GM18520 (cell line): Measurements from ENCODE around the gene GRIPAP1.

Source experiments
- ATAC-seq: cut with Tn5 transposase; IDR thresholded peaks from one replicate; pipeline ENCODE4 v1.9.1; 2021; ENCODE audit not compliant: unreplicated experiment

Gene GRIPAP1, protein sequence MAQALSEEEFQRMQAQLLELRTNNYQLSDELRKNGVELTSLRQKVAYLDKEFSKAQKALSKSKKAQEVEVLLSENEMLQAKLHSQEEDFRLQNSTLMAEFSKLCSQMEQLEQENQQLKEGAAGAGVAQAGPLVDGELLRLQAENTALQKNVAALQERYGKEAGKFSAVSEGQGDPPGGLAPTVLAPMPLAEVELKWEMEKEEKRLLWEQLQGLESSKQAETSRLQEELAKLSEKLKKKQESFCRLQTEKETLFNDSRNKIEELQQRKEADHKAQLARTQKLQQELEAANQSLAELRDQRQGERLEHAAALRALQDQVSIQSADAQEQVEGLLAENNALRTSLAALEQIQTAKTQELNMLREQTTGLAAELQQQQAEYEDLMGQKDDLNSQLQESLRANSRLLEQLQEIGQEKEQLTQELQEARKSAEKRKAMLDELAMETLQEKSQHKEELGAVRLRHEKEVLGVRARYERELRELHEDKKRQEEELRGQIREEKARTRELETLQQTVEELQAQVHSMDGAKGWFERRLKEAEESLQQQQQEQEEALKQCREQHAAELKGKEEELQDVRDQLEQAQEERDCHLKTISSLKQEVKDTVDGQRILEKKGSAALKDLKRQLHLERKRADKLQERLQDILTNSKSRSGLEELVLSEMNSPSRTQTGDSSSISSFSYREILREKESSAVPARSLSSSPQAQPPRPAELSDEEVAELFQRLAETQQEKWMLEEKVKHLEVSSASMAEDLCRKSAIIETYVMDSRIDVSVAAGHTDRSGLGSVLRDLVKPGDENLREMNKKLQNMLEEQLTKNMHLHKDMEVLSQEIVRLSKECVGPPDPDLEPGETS

DNA sequence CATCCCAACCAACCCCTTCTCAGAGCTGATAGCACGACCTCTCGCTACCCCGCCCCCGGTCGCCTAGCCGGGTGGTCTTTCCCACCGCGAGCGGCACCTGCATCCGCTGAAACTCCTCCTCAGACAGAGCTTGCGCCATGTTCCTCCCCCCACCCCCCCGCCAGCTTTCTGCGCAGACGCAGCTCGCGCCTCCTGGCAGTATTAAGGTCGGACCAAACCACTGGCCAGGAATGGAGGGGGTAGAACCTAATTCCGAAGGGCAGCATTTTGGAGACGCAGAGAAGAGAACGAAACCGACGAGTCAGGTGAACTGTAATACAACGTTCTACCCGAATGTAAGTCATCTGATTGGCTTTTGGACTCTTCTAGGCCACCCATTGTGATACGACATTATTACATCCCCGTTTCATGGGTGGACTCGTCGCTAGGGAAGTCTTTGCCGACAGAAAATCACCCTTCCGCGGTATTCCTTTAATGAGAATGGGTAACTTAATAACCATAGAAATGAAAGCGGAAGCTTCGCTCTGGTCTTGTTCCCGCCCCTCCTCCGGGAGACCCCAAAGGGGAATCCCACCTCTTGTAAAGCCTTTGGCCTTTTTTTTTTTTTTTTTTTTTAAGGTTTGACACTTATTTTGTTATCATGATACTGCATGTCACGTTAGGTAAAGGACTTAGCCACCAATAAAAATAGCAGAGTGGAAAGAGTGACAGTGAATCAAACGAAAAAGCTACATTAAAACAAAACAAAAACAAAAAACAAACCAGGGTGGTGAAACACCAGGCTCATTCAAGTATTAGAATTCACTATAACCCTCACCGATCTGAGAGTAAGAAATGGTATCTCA is at the start of gene GRIPAP1:
TSS of gene GRIPAP1 (minus strand) at position 174 of the 845 bp plus-strand sequence. CDS start at position 139, 35 bp downstream.
- ATAC-seq = peak; percentile 87

DNA sequence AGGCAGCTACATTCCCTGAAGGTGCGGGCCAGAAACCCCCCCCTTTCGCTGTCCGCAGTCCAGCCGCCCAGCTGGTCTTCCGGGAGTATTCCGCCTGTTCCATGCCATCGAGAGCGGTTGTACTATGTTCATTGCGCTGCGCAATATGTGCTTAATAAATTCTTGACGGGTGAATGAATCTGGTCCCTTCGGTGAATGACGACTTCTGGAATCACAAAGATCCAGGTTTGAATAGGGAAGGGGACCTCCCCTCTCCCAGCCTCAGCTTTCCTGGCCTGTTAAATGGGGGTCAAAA is 41.9 kb upstream of the GRIPAP1 start:
- no peak for ATAC-seq

DNA sequence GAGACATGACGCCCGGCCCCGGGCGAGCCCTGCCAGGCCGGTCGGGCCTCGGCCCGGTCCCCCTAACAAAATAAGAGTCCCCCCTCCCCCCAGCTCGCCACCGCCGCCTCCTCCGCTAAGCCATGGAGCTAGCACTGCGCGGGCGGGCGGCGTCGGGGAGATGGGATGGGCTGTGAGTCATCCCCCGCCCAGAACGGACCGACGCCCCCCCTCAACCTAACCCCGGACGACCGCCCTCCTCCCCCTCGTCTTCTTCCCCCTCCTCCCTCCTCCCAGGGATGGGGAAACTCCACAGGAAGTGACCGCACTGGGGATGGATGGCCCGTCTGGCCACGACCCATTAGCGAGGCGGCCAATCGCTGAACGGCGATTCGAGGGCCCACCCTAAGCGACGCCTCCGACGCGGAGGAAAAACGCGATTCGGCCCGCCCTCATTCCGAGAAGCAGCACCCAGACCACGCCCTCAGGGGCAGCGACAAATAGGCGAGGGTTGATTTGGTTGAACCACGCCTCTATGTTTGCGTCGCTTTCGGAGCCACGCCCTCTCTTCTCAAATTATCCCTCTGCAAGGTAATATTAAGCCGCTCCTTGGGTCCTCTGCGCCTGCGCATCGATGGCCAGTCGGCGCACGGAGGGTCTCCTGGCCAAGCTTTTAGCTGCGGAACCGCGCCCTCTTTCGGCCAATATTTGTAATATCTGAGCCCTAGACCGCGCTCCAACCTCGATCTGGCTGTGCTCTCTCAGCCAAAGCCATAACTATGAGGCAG is 41.3 kb upstream of the GRIPAP1 start, which contains the start of gene TFE3:
TSS of gene TFE3 (minus strand) at position 138 of the 767 bp plus-strand sequence. CDS start at position 7, 131 bp downstream.
- ATAC-seq = peak; percentile 91

DNA sequence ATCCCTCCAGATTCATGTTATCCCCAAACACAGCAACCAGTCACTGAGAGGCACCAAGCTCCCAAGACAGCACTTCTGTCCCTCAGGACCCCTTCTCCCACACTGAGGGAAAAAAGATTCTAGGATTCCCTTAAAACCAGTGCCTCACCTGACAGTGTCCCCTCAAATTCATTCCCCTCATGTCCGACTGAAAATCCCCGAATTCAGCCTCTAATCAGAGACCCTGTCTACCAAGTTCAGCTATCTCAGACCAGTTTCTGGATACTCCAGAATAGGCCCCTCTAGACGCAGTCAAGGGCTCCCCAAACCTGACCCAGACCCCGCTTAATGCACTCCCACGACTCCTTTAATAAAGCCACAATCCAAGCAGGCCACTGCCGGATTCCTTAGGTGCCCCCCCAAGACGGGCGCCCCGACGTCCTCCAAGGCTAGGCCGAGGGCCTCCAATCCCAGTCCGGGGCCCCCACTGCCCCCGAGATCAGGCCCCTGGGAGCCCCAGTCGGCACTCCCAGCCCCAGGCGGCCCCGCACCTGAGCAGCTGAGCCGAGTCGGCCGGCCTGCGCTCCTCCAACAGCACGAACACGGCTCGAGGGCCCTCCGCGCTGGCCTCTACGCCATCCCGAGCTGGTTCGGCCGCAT is 40.6 kb upstream of the GRIPAP1 start:
- ATAC-seq = no peak

DNA sequence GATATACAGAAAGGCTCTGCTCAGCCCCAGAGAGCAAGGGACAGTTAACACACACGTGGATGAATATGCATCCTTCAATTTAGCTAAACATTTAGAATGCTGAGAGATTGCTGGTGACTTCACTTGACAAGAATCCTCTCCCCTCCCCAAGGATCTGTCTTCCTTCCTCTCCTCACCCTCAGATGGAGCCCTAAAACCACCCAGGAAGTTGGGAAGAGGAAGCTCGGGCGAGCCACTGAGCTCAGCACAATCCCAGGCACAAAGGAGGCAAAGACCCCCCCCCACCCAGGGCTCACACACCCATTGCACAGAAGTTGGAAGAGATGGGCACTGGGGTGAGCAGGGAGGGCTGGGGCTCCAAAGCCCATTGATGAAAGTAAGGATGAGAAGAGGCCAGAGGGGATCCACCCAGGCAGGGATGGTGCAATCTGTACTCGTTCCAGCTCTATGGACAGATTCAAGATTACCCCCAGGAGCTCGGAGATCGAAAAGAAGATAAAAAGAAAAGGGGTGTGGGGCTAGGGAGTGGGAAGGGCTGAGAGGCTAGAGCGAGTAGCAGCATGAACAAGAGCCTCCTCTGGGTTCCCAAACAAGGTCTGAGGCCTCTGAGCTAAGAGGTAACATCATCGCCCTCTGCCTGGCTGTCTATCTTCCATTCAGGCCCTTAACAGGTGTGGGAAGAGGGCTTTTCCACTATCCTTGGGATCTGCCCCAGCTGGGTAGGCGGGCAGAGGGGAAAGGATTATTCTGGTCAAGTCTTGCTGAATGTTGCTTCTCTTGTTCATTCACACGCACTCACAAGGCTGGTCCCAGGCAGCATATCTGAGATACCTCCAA is 39.9 kb upstream of the GRIPAP1 start:
- no peak for ATAC-seq

DNA sequence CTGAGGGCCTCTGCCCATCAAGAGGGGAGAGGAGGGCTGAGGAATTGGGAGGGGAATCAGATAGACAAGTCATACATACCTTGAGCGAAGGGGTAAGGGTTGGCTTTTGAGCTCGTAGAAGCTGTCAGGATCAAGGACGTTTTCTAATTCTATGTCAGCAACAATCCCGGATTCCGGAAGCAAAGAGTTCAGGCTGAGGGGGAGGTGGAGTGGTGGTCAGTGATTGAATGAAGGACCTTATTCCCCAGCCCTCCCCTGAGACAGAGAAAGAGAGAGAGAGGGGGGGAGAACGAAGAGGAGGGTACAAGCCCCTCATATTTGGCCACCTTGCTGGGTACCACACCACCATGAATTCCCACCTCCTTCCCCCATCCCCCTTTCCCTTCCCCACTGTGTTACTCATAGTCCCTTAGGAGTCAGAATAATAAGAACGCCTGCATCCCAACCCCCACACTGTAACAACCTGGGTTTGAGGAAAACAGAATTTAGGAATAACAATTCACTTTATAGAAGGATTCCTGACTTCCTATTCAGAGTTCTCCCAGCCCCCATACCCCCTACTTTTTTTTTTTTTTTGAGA is 38.4 kb upstream of the GRIPAP1 start:
- ATAC-seq = no peak

DNA sequence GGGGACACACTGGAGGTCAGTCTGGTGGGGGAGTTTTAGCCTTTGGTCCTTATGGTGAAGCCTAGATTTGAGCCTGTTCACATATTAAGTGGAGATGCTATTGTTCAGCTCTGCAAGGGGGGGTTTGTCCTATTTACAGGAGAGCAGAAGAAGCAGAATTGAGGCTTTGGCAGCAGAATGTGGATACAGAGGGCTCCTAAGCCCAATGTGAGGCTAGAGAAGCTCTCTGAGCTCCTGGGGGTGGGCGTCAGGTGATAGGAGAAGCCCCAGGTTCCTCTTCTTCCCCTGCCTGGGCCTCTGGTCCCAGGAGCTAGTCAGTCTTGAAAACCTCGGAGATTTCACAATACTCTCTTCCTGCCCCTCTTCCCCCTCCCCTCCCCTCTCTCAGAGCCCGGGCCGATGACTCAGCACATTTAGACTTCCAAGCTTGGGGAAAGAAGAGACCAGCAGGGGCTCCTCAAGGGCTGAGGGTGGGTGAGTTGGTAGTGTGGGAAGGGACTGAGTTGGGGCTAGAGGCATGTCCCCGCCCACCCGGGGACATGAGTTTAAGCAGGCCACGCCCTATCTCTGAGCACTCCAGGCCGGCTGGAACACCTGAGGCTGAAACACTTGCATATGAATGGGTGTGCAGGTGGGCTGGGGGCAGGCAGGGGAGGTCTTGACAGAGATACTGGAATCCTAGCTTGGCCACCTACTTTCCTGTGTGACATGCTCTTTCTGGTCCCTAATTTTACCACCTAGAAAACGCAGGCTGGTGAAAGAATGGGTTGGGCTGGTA is 37.7 kb upstream of the GRIPAP1 start:
- no peak for ATAC-seq

DNA sequence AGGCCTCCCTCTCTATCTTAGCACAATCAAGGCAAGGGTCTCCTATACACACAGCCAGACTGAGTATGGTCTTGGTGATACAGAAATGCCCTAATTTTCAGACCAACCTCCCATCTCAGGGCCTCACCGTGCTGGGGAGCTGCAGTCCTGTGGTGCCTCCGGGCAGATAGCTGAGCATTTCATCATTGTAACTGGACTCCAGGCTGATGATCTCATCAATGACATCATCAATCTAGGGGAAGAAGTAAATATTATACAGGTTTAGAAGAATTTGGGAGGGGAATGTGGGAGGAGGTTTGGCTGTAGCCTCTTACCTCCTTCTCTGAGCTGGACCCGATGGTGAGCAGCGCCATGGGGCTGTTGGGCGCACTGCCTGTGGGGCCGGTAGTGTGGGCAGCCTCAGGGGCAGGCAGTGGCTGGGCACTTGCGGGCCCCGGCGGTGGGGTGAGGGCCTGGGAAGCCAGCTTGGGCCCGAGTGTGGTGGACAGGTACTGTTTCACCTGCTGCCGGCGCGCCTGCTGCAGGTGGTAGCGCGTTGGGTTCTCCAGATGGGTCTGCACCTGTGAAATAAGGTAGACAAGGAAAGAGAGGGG is 35.9 kb upstream of the GRIPAP1 start:
- ATAC-seq = no peak

DNA sequence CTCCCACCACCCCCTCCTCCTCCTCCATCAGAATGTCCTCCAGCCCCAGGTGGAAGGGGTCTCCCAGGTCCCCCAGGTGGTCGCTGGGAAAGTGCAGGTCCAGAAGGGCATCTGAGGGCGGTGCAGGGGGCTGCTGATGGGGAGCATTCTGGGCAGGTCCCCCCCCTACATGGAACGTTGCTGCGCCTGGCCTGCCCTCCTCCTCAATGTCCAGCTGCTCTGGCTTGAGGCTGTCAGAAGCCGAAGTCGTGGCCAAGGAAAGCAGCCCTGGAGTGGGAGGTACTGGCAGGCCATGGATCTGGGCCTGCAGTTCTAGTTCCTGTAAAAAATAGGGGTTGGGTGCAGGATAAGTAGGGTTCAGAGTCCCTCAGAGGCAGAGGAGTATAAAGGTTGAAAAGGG is 28.2 kb upstream of the GRIPAP1 start:
- no peak for ATAC-seq

DNA sequence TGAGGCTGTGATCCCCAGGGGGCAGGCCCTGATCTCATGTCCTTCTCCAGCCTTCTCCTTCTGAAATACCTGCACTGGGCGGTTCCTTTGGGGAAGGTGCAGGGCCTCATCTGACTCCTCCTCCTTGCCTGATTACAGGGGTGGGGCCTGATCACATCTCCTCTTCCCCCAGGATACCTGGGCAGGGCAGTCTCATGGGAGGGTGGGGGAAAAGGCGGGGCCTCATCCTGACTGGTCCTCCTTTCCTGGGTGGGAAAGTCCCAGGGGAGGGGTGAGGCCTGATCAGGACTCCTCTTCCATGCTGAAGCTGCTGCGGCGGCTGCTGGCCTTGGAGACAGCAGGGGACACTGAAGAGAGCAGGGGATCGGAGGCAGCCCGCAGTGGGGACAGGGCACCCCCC is 27.8 kb upstream of the GRIPAP1 start:
- no peak for ATAC-seq

DNA sequence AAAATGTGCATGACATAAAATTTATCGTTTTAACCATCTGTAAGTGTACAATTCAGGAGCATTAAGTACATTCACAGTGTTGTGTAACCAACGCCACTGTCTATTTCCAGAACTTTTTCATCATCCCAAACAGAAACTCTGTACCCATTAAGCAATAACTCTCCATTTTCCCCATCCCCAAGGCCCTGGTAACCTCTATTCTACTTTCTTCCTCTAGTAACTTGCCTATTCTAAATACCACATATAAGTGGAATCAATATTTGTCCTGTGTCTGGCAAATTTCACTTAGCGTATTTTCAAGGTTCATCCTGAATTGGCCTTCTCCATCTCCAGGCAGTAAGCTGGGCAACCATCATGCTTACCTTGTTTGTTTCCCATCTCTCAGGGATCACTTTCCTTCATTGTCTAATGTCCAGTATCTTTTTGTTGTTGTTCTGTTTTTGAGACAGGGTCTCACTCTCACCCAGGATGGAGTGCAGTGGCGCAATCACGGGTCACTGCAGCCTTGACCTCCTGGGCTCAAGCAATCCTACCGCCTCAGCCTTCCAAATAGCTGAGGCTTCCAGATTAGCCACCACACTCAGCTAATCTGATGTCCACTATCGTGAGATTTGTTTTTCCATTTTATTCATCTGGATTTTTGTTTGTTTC is 17.7 kb upstream of the GRIPAP1 start:
- no peak for ATAC-seq

DNA sequence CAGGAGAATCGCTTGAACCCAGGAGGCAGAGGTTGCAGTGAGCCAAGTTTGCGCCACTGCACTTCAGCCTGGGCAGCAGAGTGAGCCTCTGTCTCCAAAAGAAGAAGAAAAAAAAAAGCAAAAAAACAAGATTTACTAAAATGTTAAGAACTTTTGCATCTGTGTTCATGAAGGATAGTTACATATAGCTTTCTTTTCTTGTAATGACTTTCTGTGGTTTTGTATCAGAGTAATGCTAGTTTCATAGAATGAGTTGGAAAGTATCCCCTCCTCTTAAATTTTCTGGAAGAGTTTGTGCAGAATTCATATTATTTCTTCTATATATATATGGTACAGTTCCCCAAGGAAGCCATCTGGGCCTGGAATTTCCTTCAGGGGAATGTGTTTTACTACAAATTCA is 17.0 kb upstream of the GRIPAP1 start:
- no peak for ATAC-seq

DNA sequence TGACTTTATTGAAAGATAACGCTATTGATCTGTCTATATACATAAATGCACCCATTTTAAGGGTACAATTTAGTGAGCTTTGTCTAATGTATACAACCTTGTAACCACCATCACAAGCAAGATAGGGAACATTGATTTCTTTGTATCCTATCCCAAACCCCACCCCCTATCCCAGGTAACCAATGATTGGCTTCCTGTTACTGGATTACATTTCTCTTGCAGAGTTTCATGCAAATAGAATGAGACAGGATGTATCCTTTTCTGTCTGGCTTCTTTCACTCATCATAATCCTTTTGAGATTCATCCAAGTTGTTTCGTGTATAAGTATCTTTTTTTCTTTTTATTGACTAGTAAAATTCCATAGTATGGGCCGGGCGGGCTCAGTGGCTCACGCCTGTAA is 1.6 kb upstream of the GRIPAP1 start:
- no peak for ATAC-seq

DNA sequence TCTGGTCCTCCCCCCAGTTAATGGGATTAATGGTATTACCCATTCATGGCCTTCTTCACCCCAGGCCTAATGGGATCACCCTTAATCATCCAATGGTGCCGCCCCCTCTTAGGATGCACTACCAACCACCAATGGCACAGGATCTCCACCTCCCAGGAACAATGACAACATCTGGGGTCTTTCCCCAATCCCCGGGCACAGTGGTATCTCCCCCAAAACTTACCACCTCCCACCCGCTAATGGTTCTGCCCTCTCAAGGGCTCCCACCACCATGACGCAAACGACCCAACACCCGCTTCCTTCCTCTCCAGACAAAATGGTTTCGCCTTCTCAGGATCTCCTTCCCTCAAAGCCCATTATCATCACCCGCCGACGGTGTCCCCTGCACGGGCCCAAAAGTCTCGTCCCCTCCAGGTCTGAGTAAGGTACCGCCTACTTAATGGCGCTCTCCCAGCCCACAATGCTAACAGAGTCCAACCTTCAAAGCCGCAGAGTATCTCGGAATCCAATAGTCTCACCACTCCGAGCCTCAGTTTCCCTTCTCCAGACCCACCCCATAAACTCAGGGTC is 458 bp downstream of the GRIPAP1 start:
- ATAC-seq = no peak

DNA sequence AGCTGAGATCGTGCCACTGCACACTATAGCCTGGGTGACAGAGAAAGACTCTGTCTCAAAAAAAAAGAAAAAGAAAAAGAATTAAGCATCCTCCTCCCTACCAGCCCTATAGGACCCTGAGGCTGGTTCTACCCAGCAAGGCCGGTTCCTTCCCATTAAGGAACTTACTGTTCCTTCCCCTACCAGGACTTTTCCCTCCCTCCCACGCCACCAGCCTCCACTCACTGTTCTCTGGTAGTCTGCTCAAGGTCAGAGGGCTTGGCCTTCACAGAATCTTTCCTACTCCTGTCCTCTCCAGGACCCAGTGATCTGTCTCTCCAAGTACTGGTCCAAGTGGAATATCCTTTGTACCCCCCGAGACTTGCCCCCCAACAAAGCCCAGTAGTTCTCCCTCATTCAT is 1.4 kb downstream of the GRIPAP1 start:
- no peak for ATAC-seq

DNA sequence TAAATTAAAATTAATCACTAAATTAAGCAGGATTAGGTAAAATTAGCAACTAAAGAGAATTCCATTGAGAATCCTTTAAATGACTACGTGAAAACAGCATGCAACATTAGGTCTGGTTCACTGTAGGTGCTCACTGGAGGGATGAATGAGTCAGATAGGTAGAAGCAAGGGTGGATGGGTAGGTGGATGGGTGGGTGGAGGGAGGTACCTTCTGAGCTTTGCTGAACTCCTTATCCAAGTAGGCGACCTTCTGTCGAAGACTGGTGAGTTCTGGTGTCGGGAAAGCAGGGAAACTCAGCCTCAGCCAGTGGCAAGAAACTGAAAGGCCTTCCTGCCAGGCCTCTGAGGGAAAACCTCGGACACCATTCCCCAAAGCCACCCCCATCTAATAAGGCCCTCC is 3.0 kb downstream of the GRIPAP1 start:
- ATAC-seq = no peak

DNA sequence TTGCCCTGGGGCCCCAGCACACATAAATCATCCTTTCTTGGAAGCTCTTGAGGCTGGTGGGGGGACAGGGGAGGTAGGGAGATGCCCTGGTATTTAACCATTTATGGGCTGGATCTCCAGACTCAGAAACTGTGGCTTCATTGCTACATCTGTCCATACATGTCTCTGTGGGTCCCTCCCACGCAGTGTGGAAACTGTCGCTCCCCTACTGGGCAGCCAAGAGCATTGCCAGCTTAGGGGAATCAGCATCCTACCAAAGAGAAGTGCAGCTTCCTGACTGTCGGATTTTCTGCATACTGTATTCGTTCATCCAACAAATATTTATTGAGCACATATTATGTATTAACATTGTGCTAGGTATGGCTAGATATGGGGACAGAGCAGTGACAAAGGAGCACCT is 3.7 kb downstream of the GRIPAP1 start:
- no peak for ATAC-seq
